PC-3 (cell line): Measurements from ENCODE around the gene CSF2RB.

Experiments
- EZH2 ChIP-seq: fragments of 300-600 bp; sonication (generic); IDR thresholded peaks from one replicate; pipeline ENCODE4 v1.6.1; 2017; ENCODE audit warnings: antibody characterized with exemption, mild to moderate bottlenecking, low read length; ENCODE audit not compliant: unreplicated experiment
- TF ChIP-seq, protein P1 (sequence below): fragments of 300-600 bp; sonication (generic); conservative IDR thresholded peaks from 2 replicates; pipeline ENCODE4 v1.5.1; 2017; ENCODE audit warnings: antibody characterized with exemption, low read depth, mild to moderate bottlenecking, low read length

DNA sequence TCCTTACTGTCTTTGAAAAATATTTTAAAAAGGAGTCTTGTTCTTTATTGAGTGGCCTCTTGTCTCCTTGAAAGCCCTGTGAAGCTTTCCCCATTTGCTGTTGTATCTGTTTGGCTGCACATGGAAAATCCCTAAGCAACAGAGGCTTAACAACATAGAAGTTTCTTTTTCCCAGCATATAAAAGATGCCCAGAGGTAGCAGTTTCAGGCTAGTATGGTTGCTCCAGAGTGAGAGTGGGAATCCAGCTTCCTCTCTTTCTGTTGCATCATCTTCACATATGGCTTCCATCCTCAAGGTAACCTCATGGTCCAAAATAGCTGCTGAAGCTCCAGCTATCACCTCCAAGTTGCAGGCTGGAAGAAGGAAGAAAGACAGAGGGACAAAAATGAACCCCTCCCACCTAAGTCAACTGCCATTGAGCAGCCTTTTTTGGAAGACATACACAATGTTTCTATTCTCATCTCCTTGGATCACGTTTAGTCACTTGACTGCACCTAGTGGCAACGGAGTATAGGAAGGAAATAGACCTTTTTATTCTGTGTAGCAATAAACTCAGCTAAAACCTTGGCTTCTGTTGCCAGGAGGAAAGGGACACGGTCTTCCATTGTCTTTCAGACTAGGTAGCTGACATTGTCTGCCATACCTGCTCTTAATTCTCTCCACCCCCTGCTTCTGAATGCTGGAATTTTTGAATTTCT, 5.3 kb downstream of the CSF2RB start:
- TF ChIP-seq, protein P1, sequence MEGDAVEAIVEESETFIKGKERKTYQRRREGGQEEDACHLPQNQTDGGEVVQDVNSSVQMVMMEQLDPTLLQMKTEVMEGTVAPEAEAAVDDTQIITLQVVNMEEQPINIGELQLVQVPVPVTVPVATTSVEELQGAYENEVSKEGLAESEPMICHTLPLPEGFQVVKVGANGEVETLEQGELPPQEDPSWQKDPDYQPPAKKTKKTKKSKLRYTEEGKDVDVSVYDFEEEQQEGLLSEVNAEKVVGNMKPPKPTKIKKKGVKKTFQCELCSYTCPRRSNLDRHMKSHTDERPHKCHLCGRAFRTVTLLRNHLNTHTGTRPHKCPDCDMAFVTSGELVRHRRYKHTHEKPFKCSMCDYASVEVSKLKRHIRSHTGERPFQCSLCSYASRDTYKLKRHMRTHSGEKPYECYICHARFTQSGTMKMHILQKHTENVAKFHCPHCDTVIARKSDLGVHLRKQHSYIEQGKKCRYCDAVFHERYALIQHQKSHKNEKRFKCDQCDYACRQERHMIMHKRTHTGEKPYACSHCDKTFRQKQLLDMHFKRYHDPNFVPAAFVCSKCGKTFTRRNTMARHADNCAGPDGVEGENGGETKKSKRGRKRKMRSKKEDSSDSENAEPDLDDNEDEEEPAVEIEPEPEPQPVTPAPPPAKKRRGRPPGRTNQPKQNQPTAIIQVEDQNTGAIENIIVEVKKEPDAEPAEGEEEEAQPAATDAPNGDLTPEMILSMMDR, result 0 out of 2 replicates have a peak, but pooled peaks have one; percentile 10
- TF ChIP-seq EZH2, result no peak
